Non-pigmented ciliary epithelial cell (primary cell): Measurements from ENCODE around the gene IPO11.
"Not testable (repeated sequence)": the region's sequence is repeated elsewhere in the genome, so short reads cannot be mapped to it uniquely, and the experiment has no call there.

Experiments
- DNase-seq: peaks from one replicate; pipeline ENCODE4 v3.0.0-alpha.2; 2010; ENCODE audit warnings: low read depth

Gene IPO11

GRCh38 chr5:62514510-62515119 lies 102.1 kb downstream of the IPO11 start:
- no peak for DNase-seq

GRCh38 chr5:62520812-62521211 lies 108.2 kb downstream of the IPO11 start:
- DNase-seq: not testable (repeated sequence)

- DNase-seq: no peak
These were observed 108.8 kb downstream of the IPO11 start for GRCh38 chr5:62521319-62521718.

GRCh38 chr5:62522811-62523210 lies 110.2 kb downstream of the IPO11 start:
- no peak for DNase-seq

GRCh38 chr5:62533597-62533996 lies 121.0 kb downstream of the IPO11 start:
- DNase-seq: no peak

GRCh38 chr5:62534461-62535236 lies 122.1 kb downstream of the IPO11 start:
- DNase-seq: no peak

- DNase-seq: no peak
These were observed 123.7 kb downstream of the IPO11 start for GRCh38 chr5:62536232-62536631.

GRCh38 chr5:62536783-62537182 lies 124.2 kb downstream of the IPO11 start:
- no peak for DNase-seq

- DNase-seq: peak; percentile 37
These were observed 125.7 kb downstream of the IPO11 start for GRCh38 chr5:62538017-62538942.

- no peak for DNase-seq
These were observed 130.2 kb downstream of the IPO11 start for GRCh38 chr5:62542720-62543119.

- DNase-seq: no peak
These were observed 135.5 kb downstream of the IPO11 start for GRCh38 chr5:62547945-62548630.

- no peak for DNase-seq
These were observed 137.5 kb downstream of the IPO11 start for GRCh38 chr5:62550103-62550502.

- no peak for DNase-seq
These were observed 143.4 kb downstream of the IPO11 start for GRCh38 chr5:62555930-62556329.

GRCh38 chr5:62558941-62559340 lies 146.4 kb downstream of the IPO11 start:
- no peak for DNase-seq

GRCh38 chr5:62560786-62561185 lies 148.2 kb downstream of the IPO11 start:
- no peak for DNase-seq

- DNase-seq: no peak
These were observed 149.3 kb downstream of the IPO11 start for GRCh38 chr5:62561896-62562295.

- DNase-seq: no peak
These were observed 150.3 kb downstream of the IPO11 start for GRCh38 chr5:62562867-62563266.

- DNase-seq: no peak
These were observed 151.5 kb downstream of the IPO11 start for GRCh38 chr5:62564101-62564500.

GRCh38 chr5:62565740-62566139 lies 153.2 kb downstream of the IPO11 start:
- not testable (repeated sequence) for DNase-seq

GRCh38 chr5:62568143-62568542 lies 155.6 kb downstream of the IPO11 start:
- DNase-seq: no peak

- no peak for DNase-seq
These were observed 156.4 kb downstream of the IPO11 start for GRCh38 chr5:62568800-62569432.

- DNase-seq: no peak
These were observed 156.9 kb downstream of the IPO11 start for GRCh38 chr5:62569470-62569869.
